A673 (cell line): ENCODE measurements around the gene SPATA18. TPM values are rescaled to one million over a fixed set of nuclear protein-coding genes. Genes with fewer than 3 reads are reported as not detected.

ENCODE experiments used
- BruUV-seq: library from RNA; stranded (reverse); fragments of 400-500 nt; replicated peaks from 2 replicates; lab custom pipeline; 2021; lab: Mats Ljungman, UMichigan
- CTCF ChIA-PET: fragments of 300-600 bp; sonication (Branson Sonifier 250); formaldehyde crosslinking; loops from one replicate; lab custom pipeline; 2022; ENCODE audit warnings: antibody characterized with exemption; lab: Charles Lee
- POLR2A ChIA-PET: fragments of 300-600 bp; sonication (Branson Sonifier 250); formaldehyde crosslinking; loops from one replicate; lab custom pipeline; 2022; ENCODE audit warnings: antibody characterized with exemption; ENCODE audit not compliant: low non-redundant PET; lab: Charles Lee
- DNase-seq: peaks from one replicate; pipeline ENCODE4 v3.0.0-alpha.2; 2015; ENCODE audit warnings: low spot score
- H3K27ac ChIP-seq: fragments of 200-600 bp; sonication (generic); 2 replicates; pipeline ENCODE4 v1.5.1; 2016; ENCODE audit warnings: mixed run types, low read depth, mild to moderate bottlenecking, mixed read lengths, antibody characterized with exemption, low read length; ENCODE audit not compliant: poor library complexity, severe bottlenecking
- H3K27me3 ChIP-seq: fragments of 200-600 bp; sonication (generic); replicated peaks from 2 replicates; pipeline ENCODE4 v1.6.1; 2017; ENCODE audit warnings: mixed run types, low read depth, mild to moderate bottlenecking, mixed read lengths, antibody characterized with exemption, low read length; ENCODE audit not compliant: insufficient read depth, poor library complexity
- H3K36me3 ChIP-seq: fragments of 200-600 bp; sonication (generic); 2 replicates; pipeline ENCODE4 v1.6.1; 2016; ENCODE audit warnings: mixed run types, mild to moderate bottlenecking, mixed read lengths, antibody characterized with exemption, low read length; ENCODE audit not compliant: insufficient read depth, poor library complexity, severe bottlenecking
- H3K4me1 ChIP-seq: fragments of 200-600 bp; sonication (generic); 2 replicates; pipeline ENCODE4 v1.6.1; 2017; ENCODE audit warnings: mixed run types, mild to moderate bottlenecking, mixed read lengths, antibody characterized with exemption, low read length; ENCODE audit not compliant: insufficient read depth, poor library complexity, severe bottlenecking
- H3K4me3 ChIP-seq: fragments of 200-600 bp; sonication (generic); 2 replicates; pipeline ENCODE4 v1.5.1; 2016; ENCODE audit warnings: low read depth, mixed run types, mild to moderate bottlenecking, mixed read lengths, low read length; ENCODE audit not compliant: poor library complexity, severe bottlenecking
- H3K9me3 ChIP-seq: fragments of 200-600 bp; sonication (generic); 2 replicates; pipeline ENCODE4 v1.6.1; 2016; ENCODE audit warnings: mixed run types, low read depth, mild to moderate bottlenecking, mixed read lengths, antibody characterized with exemption, low read length; ENCODE audit not compliant: poor library complexity, severe bottlenecking
- CTCF ChIP-seq: fragments of 300-800, 200-600 bp; sonication (generic); conservative IDR thresholded peaks from 2 replicates; pipeline ENCODE4 v1.5.1; 2017; ENCODE audit warnings: low read depth, mild to moderate bottlenecking, antibody characterized with exemption, low read length, moderate library complexity, mixed read lengths
- EZH2 ChIP-seq: fragments of 200-600 bp; sonication (generic); IDR thresholded peaks from 2 replicates; pipeline ENCODE4 v1.6.1; 2017; ENCODE audit warnings: borderline replicate concordance, low read depth, mild to moderate bottlenecking, mixed read lengths, antibody characterized with exemption, low read length; ENCODE audit not compliant: poor library complexity, severe bottlenecking
- intact Hi-C: fragments of 100-400 bp; cut with micrococcal nuclease; formaldehyde crosslinking; loops from one replicate; pipeline ENCODE4 v1.10.0; 2022; ENCODE audit not compliant: unreplicated experiment
- total RNA-seq: library from RNA; stranded (reverse); gene quantifications from 2 replicates; pipeline ENCODE4 v1.2.3, GENCODE V29; 2021

The SPATA18 gene
- total RNA-seq, 1 experiment from 2014 or later, result 0.71 TPM

- Histone ChIP-seq H3K4me3 (no peak overlapping the region), H3K27ac (peak overlapping the region; percentile 45), H3K9me3 (no peaks in the 10 kb centered on the region), H3K27me3 (no peaks in the 10 kb centered on the region), H3K36me3 (no peaks in the 10 kb centered on the region), H3K4me1 (peaks cover 18% of the 10 kb centered on the region)
- ChIA-PET CTCF (no interaction called here), POLR2A (no interaction called here)
- DNase-seq, result no peak
- TF ChIP-seq EZH2 (no peak), CTCF (no peak)
- no TSS peak for BruUV-seq
- intact Hi-C loops, result loop anchor here (5.0 kb wide), 2 partner anchors 120 to 875 kb away; no protein-coding TSS in a partner anchor
These were observed 56.2 kb downstream of the SPATA18 start for GRCh38 chr4:52107336-52107735.

GRCh38 chr4:52107745-52108144, 56.6 kb downstream of the SPATA18 start:
- BruUV-seq, result no TSS peak
- intact Hi-C loops, result loop anchor here (5.0 kb wide), 2 partner anchors 120 to 875 kb away; no protein-coding TSS in a partner anchor
- Histone ChIP-seq H3K36me3 (no peaks in the 10 kb centered on the region), H3K27ac (no peak overlapping the region), H3K4me1 (peaks cover 18% of the 10 kb centered on the region), H3K4me3 (no peak overlapping the region), H3K9me3 (no peaks in the 10 kb centered on the region), H3K27me3 (no peaks in the 10 kb centered on the region)
- ChIA-PET CTCF (no interaction called here), POLR2A (no interaction called here)
- TF ChIP-seq EZH2 (no peak), CTCF (peak; percentile 49)
- DNase-seq, result peak; percentile 22

- H3K4me1 ChIP-seq, result peaks cover 18% of the 10 kb centered on the region
- TF ChIP-seq EZH2 (no peak), CTCF (no peak)
- H3K27me3 ChIP-seq, result no peaks in the 10 kb centered on the region
- no peak overlapping the region for H3K4me3 ChIP-seq
- no peaks in the 10 kb centered on the region for H3K9me3 ChIP-seq
- POLR2A ChIA-PET, result interaction anchor here (0.6 kb wide), 1 partner anchor 1876 kb away, joined by 6 read pairs; no protein-coding TSS in a partner anchor
- CTCF ChIA-PET, result no interaction called here
- no peaks in the 10 kb centered on the region for H3K36me3 ChIP-seq
- intact Hi-C loops, result no loop called here
- no TSS peak for BruUV-seq
- H3K27ac ChIP-seq, result no peak overlapping the region
- DNase-seq, result no peak
These were observed 59.1 kb downstream of the SPATA18 start for GRCh38 chr4:52110171-52110570.
